Raji (cell line): ENCODE results near the gene MAGT1.

Experiments used
- POLR2A ChIP-seq: IDR thresholded peaks from 2 replicates; pipeline ENCODE4 v1.6.1; 2011; ENCODE audit warnings: low read depth, low read length, control low read depth; ENCODE audit not compliant: insufficient read depth

The MAGT1 gene

GRCh38 chrX:77899081-77899828 is 4.0 kb upstream of the MAGT1 start, which contains the start of gene COX7B:
COX7B (plus strand) TSS chrX:77899468; CDS start chrX:77899554, 86 bp downstream.
- peak; percentile 78 for TF ChIP-seq POLR2A

GRCh38 chrX:77893713-77894112 is 1.5 kb downstream of the MAGT1 start:
- TF ChIP-seq POLR2A: no peak

GRCh38 chrX:77892887-77893286 is 2.3 kb downstream of the MAGT1 start:
- TF ChIP-seq POLR2A: no peak

DNA sequence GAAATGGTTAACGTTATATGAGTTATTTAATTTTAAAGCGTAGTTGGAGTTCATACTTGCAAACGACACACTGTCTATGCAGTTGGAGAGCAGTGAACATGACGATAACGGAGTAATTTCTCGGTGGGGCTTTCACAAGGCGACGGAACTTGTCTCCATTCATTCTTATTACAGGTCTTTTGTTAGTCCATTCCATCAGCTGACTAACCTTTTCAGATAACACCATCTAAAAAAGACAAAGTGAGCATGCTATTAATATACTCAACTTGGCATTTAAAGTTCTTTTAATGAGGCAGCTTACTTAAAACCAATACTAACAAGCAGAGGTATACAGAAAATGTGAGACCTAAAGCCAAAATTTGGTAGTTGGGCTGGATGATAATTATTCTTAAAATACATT is 19.9 kb downstream of the MAGT1 start:
- no peak for TF ChIP-seq POLR2A

GRCh38 chrX:77820091-77820727 is 75.0 kb downstream of the MAGT1 start:
- TF ChIP-seq POLR2A: no peak

GRCh38 chrX:77814210-77814609 is 81.0 kb downstream of the MAGT1 start:
- TF ChIP-seq POLR2A: no peak

DNA sequence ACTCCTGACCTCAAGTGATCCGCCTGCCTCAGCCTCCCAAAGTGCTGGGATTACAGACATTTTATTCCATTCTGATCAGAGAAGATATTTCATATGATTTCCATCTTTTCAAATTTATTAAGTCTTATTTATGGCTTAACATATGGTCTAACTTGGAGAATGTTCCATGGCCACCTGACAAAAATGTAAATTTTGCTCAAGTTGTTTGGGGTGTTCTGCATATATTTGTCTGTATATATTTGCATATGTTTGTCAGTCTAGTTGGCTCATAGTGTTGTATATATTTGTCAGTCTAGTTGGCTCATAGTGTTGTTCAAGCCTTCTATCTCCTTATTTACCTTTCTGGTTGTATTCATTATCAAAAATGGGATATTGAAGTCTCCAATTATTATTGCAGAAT is 93.0 kb downstream of the MAGT1 start:
- no peak for TF ChIP-seq POLR2A

DNA sequence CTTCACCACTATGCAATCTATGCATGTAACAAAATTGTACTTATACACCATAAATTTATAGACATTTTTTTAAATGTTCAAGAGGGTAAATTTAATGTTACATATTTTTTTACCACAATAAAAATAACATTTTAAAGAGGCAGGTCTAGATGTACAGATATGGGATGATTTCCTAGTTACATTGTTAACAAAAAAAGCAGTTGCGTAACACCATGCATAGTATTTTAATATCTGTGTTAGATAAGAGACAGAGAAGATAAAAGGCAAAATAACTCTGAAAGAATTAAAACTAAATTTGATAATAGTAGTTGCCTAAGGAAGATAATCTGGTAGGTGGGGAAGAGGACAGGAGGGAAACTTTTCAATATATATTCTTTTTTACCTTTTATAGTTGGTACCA is 100.1 kb downstream of the MAGT1 start:
- no peak for TF ChIP-seq POLR2A

GRCh38 chrX:77793946-77794345 is 101.3 kb downstream of the MAGT1 start:
- TF ChIP-seq POLR2A: no peak

- TF ChIP-seq POLR2A: no peak
These were observed 107.2 kb downstream of the MAGT1 start for GRCh38 chrX:77788050-77788449.

GRCh38 chrX:77786365-77786680 is 108.9 kb downstream of the MAGT1 start:
- TF ChIP-seq POLR2A: no peak

- peak; percentile 78 for TF ChIP-seq POLR2A
These were observed 109.5 kb downstream of the MAGT1 start, which contains the start of gene ATRX for GRCh38 chrX:77785486-77786364. ATRX (minus strand) TSS chrX:77786216; CDS start chrX:77786001, 215 bp downstream.

DNA sequence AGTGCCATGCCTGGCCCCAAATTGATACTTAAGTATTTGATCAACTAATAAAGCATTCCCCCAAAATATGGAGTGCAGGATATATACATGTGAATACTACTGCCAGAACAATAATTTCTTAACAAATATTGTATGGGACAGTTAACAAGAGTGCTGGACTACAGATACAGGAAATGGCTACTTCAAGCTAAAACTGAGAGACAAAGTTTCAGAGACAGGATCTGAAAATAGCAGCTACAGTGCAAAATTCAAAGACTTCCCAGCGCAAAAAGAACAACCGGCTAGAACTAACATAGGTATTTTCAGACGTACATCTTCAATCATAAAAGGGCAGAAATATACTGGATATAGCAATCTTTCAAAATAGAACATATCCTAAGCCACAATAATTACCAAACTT is 115.5 kb downstream of the MAGT1 start:
- no peak for TF ChIP-seq POLR2A

- TF ChIP-seq POLR2A: no peak
These were observed 118.6 kb downstream of the MAGT1 start for GRCh38 chrX:77776659-77777058.
